ENCODE data around the gene C1RL.

DNA sequence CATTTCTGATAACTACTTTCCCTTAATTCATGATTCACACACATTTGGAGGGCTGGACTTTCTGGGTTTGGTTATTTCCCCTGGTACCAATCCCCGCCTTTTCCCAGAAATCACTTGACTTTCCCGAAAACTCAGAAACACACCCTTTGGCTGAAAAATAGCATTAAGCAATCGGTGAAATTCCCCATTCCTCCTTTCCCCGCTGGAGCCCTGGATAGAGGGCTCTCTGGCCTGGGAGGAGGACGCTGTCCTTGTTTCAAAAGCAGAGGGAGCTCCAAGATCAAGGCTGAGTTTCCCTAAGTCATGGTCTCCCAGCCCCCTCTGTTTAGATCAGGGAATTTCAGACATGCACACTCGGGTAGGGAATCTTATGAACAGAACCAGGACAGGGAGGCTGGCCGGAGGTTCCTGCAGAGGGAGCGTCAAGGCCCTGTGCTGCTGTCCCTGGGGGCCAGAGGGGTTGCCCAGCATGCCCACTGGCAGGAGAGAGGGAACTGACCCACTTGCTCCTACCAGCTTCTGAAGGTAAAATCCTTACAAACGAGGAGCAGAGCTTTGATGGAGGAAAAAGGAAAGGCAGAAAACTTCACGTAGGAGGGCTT, 48.6 kb downstream of the C1RL start, which contains the start of gene C1S:
- TF ChIP-seq, protein P1, sequence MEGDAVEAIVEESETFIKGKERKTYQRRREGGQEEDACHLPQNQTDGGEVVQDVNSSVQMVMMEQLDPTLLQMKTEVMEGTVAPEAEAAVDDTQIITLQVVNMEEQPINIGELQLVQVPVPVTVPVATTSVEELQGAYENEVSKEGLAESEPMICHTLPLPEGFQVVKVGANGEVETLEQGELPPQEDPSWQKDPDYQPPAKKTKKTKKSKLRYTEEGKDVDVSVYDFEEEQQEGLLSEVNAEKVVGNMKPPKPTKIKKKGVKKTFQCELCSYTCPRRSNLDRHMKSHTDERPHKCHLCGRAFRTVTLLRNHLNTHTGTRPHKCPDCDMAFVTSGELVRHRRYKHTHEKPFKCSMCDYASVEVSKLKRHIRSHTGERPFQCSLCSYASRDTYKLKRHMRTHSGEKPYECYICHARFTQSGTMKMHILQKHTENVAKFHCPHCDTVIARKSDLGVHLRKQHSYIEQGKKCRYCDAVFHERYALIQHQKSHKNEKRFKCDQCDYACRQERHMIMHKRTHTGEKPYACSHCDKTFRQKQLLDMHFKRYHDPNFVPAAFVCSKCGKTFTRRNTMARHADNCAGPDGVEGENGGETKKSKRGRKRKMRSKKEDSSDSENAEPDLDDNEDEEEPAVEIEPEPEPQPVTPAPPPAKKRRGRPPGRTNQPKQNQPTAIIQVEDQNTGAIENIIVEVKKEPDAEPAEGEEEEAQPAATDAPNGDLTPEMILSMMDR (IDR thresholded peaks at IDR 0.05; ENCODE audit: insufficient read depth, low read length, poor library complexity, severe bottlenecking) = no peak
- TF ChIP-seq EZH2phosphoT487 (conservative IDR thresholded peaks at IDR 0.05; ENCODE audit: low read length) = no peak
